Activated effector memory CD4-positive, alpha-beta T cell treated with Interleukin-2 at 50 U/mL for 16 hours (primary cell): ENCODE results near the gene MYCN.
"Not testable (repeated sequence)": the region's sequence is repeated elsewhere in the genome, so short reads cannot be mapped to it uniquely, and the experiment has no call there.

Experiments used
- DNase-seq: peaks from one replicate; pipeline ENCODE4 v3.0.0-alpha.2; 2020

MYCN gene

GRCh38 chr2:15945909-15946705 is 5.8 kb downstream of the MYCN start:
- no peak for DNase-seq

- DNase-seq = no peak
Measured at GRCh38 chr2:15946983-15947382, 6.6 kb downstream of the MYCN start.

GRCh38 chr2:15947431-15947830 is 7.1 kb downstream of the MYCN start:
- DNase-seq = no peak

GRCh38 chr2:15948704-15948957 is 8.3 kb downstream of the MYCN start:
- DNase-seq = no peak

GRCh38 chr2:15949126-15949525 is 8.8 kb downstream of the MYCN start:
- no peak for DNase-seq

- DNase-seq = no peak
Measured at GRCh38 chr2:15949551-15949950, 9.2 kb downstream of the MYCN start.

- DNase-seq = no peak
Measured at GRCh38 chr2:15950088-15950952, 10.0 kb downstream of the MYCN start.

- not testable (repeated sequence) for DNase-seq
Measured at GRCh38 chr2:15951936-15952335, 11.6 kb downstream of the MYCN start.

GRCh38 chr2:15952451-15953146 is 12.2 kb downstream of the MYCN start:
- DNase-seq = no peak

GRCh38 chr2:15953147-15953630 is 12.8 kb downstream of the MYCN start:
- DNase-seq = no peak

GRCh38 chr2:15953891-15954680 is 13.7 kb downstream of the MYCN start:
- DNase-seq = no peak

GRCh38 chr2:15954761-15955160 is 14.4 kb downstream of the MYCN start:
- no peak for DNase-seq

GRCh38 chr2:15955232-15955988 is 15.1 kb downstream of the MYCN start:
- DNase-seq = no peak

- DNase-seq = no peak
Measured at GRCh38 chr2:15956230-15956629, 15.9 kb downstream of the MYCN start.

GRCh38 chr2:15956751-15957736 is 16.7 kb downstream of the MYCN start:
- DNase-seq = no peak

GRCh38 chr2:15957881-15958713 is 17.7 kb downstream of the MYCN start:
- no peak for DNase-seq

GRCh38 chr2:15959331-15960153 is 19.2 kb downstream of the MYCN start:
- no peak for DNase-seq

- not testable (repeated sequence) for DNase-seq
Measured at GRCh38 chr2:15960154-15960520, 19.8 kb downstream of the MYCN start.
